Gastroesophageal sphincter (tissue), 3 donors: ENCODE results near the gene MYO1H.

Source experiments
- CTCF ChIP-seq, 4 experiments: fragments of 200-600 bp in 2 of 4; fragments of 450-650 bp in 2 of 4; sonication (generic) in 1 of 4; IDR thresholded peaks; one replicate each; pipeline ENCODE4 v1.5.1; 2017 to 2019; ENCODE audit warnings: antibody characterized with exemption in 4 of 4, mild to moderate bottlenecking in 2 of 4, moderate library complexity in 2 of 4
- POLR2AphosphoS5 ChIP-seq: sonication (generic); formaldehyde crosslinking; IDR thresholded peaks from one replicate; pipeline ENCODE4 v1.6.1; 2017; ENCODE audit warnings: antibody characterized with exemption

- TF ChIP-seq POLR2AphosphoS5, result no peak
- no peak for TF ChIP-seq CTCF (IDR thresholded peaks at IDR 0.05)
Measured at GRCh38 chr12:109356577-109356976, 8.9 kb downstream of the MYO1H start.
